SH-SY5Y (cell line): Measurements from ENCODE around the gene BAZ2B.

Source experiments
- GATA2 ChIP-seq: IDR thresholded peaks from 2 replicates; pipeline ENCODE4 v1.6.1; 2011; ENCODE audit warnings: mild to moderate bottlenecking, low read depth, low read length
- GATA3 ChIP-seq: IDR thresholded peaks from 2 replicates; pipeline ENCODE4 v1.6.1; 2011; ENCODE audit warnings: low read depth, mild to moderate bottlenecking, low read length, moderate library complexity

DNA sequence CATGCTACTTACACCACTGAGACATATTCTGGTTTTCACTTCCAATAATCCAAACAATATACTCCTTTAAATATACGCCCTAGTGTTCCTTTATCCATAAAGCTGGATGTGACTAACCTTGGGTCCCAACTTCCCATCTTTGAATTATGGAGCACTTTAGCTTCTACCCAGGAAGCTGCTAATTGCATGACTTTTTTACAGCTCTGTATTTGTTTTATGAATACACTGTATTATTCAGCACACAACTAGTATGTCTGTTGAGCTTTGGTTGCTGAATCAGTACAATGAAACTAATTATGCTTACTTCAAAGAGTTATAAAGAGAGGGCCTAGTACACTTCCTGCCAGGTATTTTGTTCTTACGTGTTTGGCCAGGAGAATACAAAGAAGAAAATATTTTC, 118.5 kb downstream of the BAZ2B start:
- TF ChIP-seq GATA2, result no peak
- TF ChIP-seq GATA3, result no peak
